Activated CD8-positive, alpha-beta memory T cell treated with anti-CD3 and anti-CD28 coated beads, Interleukin-2, amount 50 U/mL, for 24 hours (primary cell): Measurements from ENCODE around the gene STK10.

Source experiments
- DNase-seq: peaks from one replicate; pipeline ENCODE4 v3.0.0-alpha.2; 2020; ENCODE audit errors: extremely low read depth

STK10 gene

DNA sequence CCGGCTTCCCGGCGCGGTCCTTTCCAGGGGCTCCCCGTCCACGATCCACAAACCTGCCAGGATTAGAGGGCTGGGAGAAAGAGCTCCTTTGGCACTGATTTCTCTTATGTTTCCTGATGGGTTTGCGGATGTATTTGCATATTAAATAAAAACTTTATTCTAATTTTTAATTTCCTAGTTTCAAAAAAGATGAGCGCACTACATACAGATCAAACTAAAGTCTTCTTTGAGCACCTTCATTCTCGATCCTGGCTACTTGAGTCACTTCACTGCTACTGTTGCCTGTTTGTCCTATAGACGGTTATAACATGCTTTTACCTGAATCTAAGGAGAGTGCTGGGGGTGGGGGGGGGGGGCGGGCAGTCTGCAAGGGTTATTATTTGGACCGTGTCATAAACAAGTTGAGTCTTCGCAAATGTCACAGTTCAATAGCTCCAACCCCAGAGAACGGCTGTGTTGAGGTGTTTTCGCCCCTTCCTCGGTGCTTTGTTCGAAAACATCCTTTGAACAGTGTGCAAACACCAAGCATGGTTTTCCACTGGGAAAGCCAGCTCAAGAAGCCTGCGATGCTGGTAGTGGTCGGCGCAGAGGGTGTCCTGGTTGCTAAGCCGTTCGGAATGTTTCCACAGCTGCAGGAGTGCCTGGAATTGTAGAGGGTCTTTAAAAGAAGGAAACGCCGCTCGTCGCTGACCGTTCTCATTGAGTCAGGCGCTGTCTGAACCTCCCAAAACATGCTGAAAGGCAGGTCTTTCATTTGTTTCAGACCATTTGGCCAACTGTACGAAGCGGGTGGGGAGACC lies 1.1 kb upstream of the STK10 start:
- DNase-seq, result no peak

DNA sequence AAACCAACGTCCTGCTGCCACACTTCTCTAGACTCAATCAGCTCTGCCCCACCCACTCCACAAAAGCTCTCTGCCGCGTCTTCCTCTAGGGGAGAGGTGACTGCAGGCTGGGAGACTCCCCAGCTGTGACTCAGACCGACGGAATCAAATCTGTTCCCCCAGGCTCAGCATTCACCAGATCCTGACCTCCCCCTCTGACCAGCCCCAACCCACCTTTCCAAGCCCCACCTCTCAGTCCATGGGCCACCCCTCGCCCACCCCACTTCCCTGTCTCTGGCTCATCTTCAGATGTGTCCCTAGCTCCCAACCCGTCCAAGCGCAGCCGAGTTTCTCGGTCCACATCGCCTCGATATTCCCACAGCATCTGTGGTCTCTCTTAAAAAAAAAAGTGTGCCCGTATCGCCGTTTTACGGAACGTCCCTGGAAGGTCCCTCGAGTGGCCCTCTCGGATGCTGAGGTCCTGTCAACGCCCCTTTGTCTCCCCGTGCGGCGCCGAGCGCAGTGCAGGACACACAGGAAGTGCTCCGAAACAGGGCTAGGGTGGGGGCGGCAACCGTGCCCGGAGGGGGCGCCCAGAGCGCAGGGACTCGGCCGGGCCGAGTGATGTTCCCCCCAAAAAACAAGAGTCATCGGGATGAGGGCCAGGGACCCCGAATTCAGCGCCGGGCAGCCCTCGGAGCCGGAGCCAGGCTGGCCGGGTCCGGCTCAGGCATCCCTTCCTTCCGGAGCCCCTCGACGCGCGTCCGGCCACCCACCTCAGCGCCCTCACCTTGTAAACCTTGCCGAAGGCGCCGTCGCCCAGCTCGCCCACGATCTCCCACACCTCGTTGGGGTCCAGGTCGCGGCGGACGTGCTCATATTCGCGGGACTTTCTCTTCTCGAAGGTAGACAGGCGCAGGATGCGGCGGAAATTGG lies 649 bp downstream of the STK10 start:
- peak; percentile 57 for DNase-seq

DNA sequence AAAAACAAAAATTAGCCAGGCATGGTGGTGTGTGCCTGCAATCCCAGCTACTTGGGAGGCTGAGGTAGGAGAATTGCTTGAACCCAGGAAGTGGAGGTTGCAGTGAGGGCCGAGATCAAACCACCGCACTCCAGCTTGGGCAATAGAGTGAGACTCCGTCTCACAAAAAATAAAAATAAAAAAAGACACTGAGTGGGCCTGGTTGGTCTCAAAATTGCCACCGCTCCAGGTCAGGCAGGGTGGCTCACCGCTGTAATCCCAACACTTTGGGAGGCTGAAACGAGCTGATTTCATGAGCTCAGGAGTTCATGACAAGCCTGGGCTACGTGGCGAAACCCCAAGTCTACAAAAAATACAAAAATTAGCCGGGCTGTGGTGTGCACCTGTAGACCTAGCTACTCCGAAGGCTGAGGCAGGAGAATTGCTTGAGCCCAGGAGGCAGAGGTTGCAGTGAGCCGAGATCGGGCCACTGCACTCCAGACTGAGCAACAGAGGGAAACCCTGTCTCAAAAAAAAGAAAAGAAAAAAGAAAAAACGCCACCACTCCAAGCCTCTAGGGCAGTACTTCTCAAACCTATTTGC lies 1.8 kb downstream of the STK10 start:
- no peak for DNase-seq

DNA sequence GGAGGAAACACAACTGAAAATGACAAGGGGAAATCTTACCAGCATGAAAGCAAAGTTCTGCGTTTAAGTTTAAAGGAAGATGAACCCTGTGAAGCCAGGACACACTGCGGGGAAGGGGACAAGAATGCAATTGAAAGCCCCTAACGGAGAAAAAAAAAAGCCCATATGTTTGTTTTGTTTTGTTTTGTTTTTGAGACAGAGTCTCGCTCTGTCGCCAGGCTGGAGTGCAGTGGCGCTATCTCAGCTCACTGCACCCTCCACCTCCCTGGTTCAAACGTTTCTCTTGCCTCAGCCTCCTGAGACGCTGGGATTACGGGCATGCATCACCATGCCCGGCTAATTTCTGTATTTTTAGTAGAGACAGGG lies 2.9 kb downstream of the STK10 start:
- DNase-seq, result no peak

DNA sequence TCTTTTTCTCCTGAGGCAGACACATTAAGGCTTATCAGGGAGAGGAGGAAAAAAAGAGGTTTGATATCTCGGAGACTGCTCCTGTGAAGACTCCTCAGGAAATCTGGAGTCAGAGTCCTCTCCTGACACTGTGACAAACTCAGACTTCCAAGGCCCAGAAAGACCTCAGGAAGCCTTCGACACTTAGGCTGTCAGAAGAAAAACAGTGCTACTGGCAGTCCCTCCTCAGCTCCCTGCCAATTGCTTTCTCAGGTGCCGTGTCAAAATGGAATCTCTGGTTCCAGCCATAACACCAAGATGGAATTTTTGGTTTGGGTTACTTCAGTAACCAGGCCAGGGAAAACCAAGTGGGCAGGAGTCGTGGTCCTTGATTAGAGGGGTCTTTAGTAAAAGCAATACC lies 4.1 kb downstream of the STK10 start:
- no peak for DNase-seq

DNA sequence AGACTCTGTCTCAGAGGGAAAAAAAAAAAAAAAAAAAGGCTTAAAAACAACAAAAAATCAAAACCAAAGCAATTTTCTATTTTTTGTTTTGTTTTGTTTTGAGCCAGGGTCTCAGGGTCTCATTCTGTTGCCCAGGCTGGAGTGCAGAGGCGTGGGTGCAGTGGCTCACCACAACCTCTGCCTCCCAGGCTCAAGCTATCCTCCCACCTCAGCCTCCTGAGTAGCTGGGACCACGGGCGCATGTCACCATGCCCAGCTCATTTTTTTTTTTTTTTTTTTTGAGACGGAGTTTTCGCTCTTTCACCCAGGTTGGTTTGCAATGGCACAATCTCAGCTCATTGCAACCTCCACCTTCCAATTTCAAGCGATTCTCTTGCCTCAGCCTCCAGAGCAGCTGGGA lies 5.7 kb downstream of the STK10 start:
- no peak for DNase-seq

DNA sequence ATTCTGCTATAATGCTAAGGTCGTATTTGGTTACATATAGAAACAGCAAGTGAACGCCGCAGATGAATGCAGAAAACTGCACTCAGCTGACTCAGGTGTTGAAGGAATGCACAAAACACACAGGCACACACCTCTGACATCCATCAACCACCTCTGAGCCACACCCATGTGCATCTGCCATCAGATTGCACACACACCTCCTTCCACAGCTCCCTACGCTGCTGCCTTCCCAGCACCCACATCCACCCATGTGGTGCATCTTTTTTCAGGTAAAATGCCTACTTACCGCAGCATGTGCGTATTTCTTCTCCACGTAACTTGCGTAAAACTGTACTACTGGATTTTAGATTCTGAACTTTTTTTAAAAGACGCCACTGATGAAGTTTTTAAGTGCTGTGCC lies 7.1 kb downstream of the STK10 start:
- DNase-seq, result no peak

DNA sequence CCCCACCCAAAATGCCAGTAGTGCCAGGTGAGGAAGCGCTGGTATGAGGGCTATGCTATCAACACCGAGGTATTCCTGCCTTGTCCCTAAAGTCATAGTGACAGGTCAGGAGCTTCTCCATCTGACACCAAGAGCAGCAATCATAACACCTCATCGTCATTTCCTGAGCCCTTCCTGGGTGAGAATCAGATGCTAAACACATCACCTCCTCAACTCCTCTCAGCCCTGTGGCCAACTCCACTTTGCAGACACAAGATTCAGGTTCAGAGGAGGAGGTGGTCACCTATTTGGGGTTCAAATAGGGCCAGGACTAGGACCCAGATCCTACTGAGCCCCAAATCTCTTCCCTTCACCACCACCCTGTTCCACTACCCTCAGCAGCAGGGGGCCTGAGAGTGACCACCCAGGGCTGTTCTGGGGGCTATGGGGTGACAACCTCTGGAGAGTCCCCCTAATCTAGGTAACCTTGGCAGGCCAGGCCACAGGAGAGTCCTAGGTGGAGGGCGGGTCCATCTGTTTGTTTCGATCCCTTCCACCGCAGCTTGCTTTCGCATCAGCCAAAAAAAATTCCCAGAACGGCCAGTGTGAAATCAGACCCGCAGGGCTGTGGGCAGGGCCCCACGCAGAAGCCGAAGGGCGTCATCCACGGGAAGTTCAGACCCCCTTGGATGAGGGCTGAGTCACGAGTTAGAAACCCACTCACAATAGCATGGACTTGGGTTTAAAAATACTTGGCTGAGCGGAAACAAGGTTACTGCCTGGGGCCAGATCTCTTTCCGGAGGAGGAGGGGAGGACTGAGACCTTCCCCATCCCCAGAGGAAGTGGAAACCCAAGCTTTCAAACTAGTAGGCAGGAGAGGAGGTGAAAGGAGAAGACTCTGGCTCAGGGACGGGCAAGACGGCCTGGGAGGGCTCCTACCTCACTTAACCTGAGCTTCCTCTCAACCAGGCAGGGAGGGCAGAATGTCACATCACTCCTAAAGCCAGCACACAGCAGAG lies 8.7 kb downstream of the STK10 start:
- DNase-seq, result peak; percentile 24

DNA sequence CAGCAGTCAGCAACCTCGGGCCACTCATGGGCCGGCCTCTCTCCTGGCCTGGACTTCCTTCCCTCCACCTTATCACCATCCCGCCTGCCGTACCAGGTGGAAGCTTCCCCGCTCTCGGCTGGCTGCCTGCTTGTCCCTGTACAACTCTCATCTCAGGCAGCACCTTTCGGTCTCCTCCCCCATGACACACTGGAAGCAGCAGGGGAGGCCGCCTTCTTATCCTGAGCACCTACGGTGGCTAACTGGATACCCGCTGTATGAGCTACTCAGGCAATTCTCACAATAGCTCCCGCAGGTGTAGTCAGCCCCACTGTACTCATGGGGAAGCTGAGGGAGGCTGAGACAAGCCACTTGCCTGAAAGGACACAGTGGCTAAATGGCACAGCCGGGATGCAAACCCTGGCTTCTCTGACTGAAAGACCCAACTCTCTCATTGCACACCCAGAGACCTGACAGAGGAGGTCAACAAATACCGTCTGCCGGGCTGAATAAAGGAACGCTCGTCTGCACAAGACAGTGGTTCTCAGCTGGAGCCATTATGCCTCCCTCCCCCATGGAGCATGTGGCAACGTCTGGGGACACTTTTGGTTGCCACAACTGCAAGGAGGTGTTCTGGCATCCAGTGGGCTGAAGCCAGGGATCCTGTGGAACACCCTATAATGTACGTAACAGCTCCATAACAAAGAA lies 9.6 kb downstream of the STK10 start:
- DNase-seq, result no peak

DNA sequence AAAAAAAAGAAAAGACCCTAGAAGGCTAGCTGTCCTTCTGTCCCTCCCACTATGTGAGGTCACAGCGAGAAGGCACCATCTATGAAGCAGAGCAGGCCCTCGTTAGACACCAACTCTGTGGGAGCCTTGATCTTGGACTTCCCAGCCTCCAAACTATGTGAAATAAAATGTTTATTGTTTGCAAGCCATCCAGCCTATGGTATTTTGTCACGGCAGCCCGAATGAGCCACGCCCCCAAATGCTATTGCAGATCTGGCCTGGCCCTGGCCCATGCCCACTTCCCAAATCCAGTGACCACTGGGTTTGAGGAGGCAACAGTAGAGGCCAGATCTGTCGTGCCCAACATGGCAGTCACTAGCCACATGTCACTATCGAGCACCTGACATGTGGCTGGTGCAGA lies 10.8 kb downstream of the STK10 start:
- DNase-seq, result no peak

DNA sequence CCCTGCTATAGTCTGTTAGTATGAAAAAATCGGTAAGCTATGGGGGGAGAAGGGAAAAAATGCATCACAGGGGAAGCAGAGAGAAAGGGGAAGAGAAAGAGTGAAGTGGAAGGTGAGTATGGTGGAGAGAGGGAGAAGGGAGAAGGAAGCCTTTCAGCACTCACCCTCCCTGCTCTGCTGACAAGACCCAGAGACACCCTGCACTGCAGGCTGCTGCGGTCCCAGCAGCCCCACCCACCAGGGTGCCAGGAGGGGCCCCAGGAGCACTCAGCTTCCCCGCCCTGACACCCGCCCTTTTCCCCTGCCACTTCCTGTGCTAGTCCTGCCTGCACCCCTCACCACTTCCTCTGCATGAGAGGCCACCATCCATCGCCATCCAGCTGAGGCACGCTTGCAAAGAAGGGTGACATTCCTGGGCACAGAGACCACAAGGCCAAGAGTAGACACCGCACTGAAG lies 12.7 kb downstream of the STK10 start:
- DNase-seq, result peak; percentile 84

DNA sequence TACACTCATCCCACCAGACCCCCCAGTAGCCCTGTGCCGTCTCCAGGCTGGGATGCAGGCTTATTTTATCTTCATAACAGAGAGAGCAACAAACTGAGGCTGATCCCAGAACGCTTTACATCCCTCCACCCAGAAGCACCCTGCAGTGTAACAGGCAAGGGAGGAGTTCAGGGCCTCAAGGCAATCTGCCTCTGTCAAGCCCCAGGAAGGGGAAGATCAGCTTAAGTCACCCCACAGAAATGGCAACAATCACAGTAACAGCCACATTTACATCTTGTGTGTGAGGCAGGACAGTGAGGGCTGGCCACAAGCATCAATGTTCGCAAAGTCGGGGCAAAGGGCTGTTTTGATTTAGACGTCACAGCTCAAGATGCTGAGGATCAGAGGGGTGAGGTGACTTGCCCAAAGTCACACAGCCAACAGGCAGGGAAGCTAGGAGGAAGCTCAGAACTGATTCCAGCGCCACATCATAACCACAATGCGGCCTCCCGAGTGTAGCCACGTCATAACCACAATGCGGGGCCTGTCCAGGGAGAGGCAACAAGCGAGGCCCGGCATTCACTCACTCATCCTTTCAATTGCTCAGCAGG lies 14.4 kb downstream of the STK10 start:
- DNase-seq, result peak; percentile 59

DNA sequence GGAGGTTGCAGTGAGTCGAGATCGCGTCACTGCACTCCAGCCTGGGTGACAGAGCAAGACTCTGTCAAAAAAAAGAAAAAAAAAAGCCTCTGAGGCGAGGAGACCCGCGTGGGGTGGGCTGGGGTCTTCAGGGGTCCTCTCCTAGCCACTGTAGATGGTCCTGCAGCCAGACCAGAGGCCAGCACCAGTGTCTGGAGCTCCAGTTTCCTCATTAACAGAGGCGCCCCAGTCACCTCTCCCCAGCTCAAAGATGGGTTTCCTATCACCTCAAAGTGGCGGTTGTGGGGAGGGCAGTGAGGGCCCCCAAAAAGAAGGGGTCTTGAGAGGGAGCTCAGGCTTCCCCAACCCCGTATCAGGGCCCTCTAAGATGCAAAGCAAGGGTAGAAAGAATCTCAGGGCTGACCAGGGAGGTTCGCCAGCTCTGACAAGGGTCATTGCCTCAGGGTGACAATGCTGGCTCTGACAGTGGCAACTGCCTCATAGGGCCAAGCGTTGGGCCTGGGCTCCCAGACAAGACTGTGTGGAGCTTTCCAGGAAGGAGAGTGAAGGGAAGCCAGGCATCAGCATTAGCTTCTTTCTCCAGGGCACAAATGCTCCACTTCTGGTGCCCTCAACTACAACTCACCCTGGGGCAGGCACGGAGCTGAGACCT lies 15.0 kb downstream of the STK10 start:
- DNase-seq, result no peak

DNA sequence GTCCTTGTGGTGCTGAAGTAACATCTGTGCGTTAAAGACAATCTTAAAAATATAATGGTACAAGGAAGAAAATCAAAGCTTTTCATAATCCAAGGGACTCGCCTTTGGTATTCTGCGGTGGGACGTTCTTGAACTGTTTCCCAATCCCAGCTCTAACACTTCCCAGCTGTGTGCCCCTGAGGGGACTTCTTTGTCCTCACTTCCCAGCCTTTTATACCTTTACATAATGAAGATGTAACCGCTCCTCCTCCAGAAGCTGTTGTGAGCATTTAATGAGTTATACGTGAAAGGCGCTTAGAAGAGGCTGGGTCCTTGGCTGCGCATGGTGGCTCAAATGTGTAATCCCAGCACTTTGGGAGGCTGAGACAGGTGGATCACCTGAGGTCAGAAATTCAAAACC lies 16.9 kb downstream of the STK10 start:
- DNase-seq, result no peak

DNA sequence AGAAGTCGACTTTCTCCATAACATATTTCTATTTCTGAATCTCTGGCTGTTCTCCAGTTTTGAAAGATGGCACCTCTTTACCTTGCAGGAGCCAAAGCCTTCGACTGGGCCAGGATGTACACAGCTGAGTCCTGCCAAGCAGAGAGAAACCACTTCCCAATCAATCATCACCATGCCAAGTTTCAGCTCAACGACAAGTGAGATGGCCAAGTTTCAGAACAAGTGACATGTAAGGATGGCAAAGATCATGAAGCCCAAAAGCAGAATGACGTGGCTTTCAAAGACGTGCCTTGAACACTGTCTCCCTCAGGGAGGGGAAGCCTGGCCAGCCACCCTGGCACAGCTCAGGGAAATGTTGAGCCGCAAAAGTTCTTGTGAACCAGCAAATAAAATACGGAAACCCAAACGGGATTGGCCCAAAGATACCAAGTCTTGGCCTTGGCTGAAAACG lies 17.7 kb downstream of the STK10 start:
- no peak for DNase-seq

DNA sequence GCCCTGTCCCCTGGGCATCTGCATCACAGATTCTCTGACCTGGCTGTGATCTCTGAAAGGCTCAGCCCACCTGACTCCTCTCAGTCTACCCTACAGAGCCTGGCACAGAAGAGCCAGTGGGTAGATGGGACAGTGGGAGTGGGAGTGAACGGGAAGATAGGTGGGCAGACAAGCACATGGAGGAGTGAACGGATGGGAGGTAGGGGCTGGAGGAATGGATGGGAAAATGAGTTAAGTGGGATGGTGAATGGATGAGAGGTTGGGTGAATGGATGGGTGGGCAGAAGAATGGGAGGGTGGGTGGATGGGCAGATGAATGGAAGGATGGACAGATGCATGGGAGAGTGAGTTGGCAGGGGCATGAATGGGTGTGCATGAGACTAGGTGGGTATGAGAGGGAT lies 18.8 kb downstream of the STK10 start:
- DNase-seq, result no peak

DNA sequence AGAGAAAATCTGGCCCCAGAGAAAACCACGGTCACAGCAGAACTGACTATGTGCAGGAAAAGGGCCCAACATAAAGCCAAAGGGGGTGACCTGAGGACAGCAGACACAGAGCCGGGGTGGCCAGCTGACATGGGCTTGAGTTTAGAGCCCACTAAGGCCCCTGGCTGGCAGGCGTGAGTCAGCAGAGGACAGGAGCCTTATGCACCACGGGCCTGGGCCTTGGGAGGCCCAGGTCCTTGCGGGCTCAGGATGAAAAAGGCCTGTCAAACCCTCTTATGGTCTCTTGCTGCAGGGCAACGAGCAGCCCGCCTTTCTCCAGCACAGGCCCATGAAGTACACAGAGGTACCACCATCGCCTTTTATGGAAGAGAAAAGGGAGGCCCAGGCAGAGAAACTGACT lies 19.7 kb downstream of the STK10 start:
- DNase-seq, result no peak

DNA sequence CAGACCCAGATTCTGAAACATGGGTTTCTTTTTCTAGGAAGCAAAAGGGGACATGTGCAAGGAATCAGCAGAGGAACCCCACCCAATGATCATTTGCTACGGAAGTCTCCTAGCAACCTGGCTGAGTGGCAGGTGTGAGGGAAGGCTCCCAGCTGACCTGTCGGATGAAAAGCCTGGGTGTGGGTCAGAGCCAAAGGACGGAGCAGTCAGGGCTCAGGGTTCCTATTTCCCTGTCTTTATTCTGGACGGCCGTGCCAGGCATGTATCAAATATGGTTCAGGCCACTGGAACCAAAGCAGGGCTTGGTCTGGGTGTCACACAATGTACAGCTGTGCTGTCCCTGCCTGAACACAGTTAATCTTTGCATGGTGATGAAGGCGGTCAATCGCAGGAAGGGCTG lies 20.1 kb downstream of the STK10 start:
- no peak for DNase-seq

DNA sequence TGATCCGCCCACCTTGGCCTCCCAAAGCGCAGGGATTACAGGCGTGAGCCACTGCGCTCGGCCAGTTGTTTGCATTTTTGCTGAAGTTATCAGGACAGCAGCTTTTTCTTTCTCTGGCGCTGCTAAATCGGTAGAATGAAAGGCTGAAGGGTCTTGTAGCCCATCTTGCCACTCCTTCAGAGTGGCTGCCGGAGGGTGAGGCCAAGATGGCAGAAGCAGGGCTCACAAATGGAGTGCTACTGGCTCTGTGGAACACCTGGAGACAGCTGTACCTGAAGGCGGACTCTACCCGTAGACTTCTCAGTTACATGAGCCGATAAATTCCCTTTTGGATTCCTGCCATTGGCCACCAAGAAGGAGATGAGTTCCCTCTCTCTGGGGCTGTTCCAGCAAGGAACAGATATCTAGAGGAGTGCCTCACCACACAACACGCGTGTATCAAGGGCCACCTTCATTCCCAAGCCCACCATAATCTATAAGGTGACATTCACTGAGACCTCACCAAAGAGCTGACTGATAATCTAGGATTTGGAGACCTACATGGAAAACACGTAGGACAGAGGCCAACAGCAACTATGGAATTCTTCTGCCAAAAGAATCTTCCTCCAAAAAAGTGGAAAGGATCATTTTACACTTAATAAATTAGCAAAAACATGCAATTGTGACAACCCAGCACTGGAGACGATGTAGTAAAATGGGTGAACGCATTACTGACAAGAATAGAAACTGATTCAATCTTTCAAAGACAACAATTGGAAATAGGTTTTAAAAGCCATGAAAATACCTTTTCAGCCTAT lies 21.8 kb downstream of the STK10 start:
- no peak for DNase-seq
